ENCODE data around the gene MYO16. TPM values are rescaled to one million over a fixed set of nuclear protein-coding genes. Genes with fewer than 3 reads are reported as not detected.

MYO16 gene
- polyA plus RNA-seq, 2 of the 4 experiments (the other 2 are of a cell fraction), result 0.03 to 0.06 TPM

GRCh38 chr13:109105899-109106298 lies 476.5 kb downstream of the MYO16 start (continued):
- TF ChIP-seq, protein P1, sequence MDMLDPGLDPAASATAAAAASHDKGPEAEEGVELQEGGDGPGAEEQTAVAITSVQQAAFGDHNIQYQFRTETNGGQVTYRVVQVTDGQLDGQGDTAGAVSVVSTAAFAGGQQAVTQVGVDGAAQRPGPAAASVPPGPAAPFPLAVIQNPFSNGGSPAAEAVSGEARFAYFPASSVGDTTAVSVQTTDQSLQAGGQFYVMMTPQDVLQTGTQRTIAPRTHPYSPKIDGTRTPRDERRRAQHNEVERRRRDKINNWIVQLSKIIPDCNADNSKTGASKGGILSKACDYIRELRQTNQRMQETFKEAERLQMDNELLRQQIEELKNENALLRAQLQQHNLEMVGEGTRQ (IDR thresholded peaks at IDR 0.05), result no peak
- TF ChIP-seq GATA3 (IDR thresholded peaks at IDR 0.05; ENCODE audit: borderline replicate concordance), result no peak
- no peak for TF ChIP-seq POLR2AphosphoS2 (conservative IDR thresholded peaks at IDR 0.05; ENCODE audit: low read length)
- no peak for TF ChIP-seq ESRRA (IDR thresholded peaks at IDR 0.05; ENCODE audit: borderline replicate concordance, low read length)
- no peak for TF ChIP-seq NR3C1 (IDR thresholded peaks at IDR 0.05)
- no peak for TF ChIP-seq E2F6 (IDR thresholded peaks at IDR 0.05; ENCODE audit: borderline replicate concordance, low read depth)
- no peak for TF ChIP-seq CBX2 (IDR thresholded peaks at IDR 0.05; ENCODE audit: borderline replicate concordance, low read depth)
- TF ChIP-seq CHD4 (IDR thresholded peaks at IDR 0.05; ENCODE audit: borderline replicate concordance), result no peak

GRCh38 chr13:109110159-109110558 lies 480.7 kb downstream of the MYO16 start:
- no peaks in the 10 kb centered on the region for H3K4me1 ChIP-seq
- no peak for TF ChIP-seq CHD2 (IDR thresholded peaks at IDR 0.05; ENCODE audit: low read length, partially characterized antibody)
- no peak for TF ChIP-seq ATOH8 (CRISPR knock-in tag; IDR thresholded peaks at IDR 0.05; ENCODE audit: low read depth)
- TF ChIP-seq, protein P2, sequence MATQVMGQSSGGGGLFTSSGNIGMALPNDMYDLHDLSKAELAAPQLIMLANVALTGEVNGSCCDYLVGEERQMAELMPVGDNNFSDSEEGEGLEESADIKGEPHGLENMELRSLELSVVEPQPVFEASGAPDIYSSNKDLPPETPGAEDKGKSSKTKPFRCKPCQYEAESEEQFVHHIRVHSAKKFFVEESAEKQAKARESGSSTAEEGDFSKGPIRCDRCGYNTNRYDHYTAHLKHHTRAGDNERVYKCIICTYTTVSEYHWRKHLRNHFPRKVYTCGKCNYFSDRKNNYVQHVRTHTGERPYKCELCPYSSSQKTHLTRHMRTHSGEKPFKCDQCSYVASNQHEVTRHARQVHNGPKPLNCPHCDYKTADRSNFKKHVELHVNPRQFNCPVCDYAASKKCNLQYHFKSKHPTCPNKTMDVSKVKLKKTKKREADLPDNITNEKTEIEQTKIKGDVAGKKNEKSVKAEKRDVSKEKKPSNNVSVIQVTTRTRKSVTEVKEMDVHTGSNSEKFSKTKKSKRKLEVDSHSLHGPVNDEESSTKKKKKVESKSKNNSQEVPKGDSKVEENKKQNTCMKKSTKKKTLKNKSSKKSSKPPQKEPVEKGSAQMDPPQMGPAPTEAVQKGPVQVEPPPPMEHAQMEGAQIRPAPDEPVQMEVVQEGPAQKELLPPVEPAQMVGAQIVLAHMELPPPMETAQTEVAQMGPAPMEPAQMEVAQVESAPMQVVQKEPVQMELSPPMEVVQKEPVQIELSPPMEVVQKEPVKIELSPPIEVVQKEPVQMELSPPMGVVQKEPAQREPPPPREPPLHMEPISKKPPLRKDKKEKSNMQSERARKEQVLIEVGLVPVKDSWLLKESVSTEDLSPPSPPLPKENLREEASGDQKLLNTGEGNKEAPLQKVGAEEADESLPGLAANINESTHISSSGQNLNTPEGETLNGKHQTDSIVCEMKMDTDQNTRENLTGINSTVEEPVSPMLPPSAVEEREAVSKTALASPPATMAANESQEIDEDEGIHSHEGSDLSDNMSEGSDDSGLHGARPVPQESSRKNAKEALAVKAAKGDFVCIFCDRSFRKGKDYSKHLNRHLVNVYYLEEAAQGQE (IDR thresholded peaks at IDR 0.05), result no peak
- no peak for TF ChIP-seq ZC3H11A (IDR thresholded peaks at IDR 0.05)
- no peak for TF ChIP-seq SREBF2 (IDR thresholded peaks at IDR 0.05)
- TF ChIP-seq ZFP36 (IDR thresholded peaks at IDR 0.05; ENCODE audit: borderline replicate concordance, partially characterized antibody), result no peak
- TF ChIP-seq, protein P3, sequence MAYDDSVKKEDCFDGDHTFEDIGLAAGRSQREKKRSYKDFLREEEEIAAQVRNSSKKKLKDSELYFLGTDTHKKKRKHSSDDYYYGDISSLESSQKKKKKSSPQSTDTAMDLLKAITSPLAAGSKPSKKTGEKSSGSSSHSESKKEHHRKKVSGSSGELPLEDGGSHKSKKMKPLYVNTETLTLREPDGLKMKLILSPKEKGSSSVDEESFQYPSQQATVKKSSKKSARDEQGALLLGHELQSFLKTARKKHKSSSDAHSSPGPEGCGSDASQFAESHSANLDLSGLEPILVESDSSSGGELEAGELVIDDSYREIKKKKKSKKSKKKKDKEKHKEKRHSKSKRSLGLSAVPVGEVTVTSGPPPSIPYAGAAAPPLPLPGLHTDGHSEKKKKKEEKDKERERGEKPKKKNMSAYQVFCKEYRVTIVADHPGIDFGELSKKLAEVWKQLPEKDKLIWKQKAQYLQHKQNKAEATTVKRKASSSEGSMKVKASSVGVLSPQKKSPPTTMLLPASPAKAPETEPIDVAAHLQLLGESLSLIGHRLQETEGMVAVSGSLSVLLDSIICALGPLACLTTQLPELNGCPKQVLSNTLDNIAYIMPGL (CRISPR knock-in tag; IDR thresholded peaks at IDR 0.05; ENCODE audit: borderline replicate concordance), result no peak
- TF ChIP-seq EHF (CRISPR knock-in tag; IDR thresholded peaks at IDR 0.05), result no peak
- no peak for TF ChIP-seq EP300 (IDR thresholded peaks at IDR 0.05)
- no peak for TF ChIP-seq BHLHE40 (IDR thresholded peaks at IDR 0.05; ENCODE audit: low read depth, low read length)
- TF ChIP-seq CBX2 (IDR thresholded peaks at IDR 0.05; ENCODE audit: borderline replicate concordance, low read depth), result no peak
- no peak for TF ChIP-seq HOXA7 (CRISPR knock-in tag; IDR thresholded peaks at IDR 0.05)
- TF ChIP-seq HOXB5 (CRISPR knock-in tag; IDR thresholded peaks at IDR 0.05), result no peak
- TF ChIP-seq, protein P4, sequence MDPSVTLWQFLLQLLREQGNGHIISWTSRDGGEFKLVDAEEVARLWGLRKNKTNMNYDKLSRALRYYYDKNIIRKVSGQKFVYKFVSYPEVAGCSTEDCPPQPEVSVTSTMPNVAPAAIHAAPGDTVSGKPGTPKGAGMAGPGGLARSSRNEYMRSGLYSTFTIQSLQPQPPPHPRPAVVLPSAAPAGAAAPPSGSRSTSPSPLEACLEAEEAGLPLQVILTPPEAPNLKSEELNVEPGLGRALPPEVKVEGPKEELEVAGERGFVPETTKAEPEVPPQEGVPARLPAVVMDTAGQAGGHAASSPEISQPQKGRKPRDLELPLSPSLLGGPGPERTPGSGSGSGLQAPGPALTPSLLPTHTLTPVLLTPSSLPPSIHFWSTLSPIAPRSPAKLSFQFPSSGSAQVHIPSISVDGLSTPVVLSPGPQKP (IDR thresholded peaks at IDR 0.05; ENCODE audit: low read depth, low read length), result no peak
- TF ChIP-seq RCOR1 (IDR thresholded peaks at IDR 0.05; ENCODE audit: low read depth, low read length), result no peak
- no peak for TF ChIP-seq HES2 (IDR thresholded peaks at IDR 0.05)
- no peak for ATAC-seq
- no peak overlapping the region for H3K27ac ChIP-seq
- H3K9me3 ChIP-seq, result no peaks in the 10 kb centered on the region
- H3K4me2 ChIP-seq, result no peak overlapping the region
- H3K4me3 ChIP-seq, result no peak overlapping the region
- no peak for FAIRE-seq
- DNase-seq (ENCODE audit: low read depth in 1 of 2, low spot score in 1 of 2), result no peak
- POLR2A ChIA-PET, result no interaction called here
- 0% methylated on average over 1 of the region's 1 CpG for WGBS (ENCODE audit: missing lambda C conversion rate)
- CTCF ChIA-PET, result interaction anchor here (1.1 to 1.9 kb wide), 2 partner anchors 35 to 149 kb away, joined by 3 to 4 read pairs; no protein-coding TSS in a partner anchor
